H1 (cell line): ENCODE measurements around the gene MMADHC.

ENCODE experiments used
- BRCA1 ChIP-seq: IDR thresholded peaks from 2 replicates; pipeline ENCODE4 v1.6.1; 2012; ENCODE audit warnings: low read depth, low read length, improper control_type of control experiment
- EP300 ChIP-seq, 2 experiments: IDR thresholded peaks; 1 replicate in 1 of 2; 2 replicates in 1 of 2; pipeline ENCODE4 v1.6.1; 2011 to 2012; ENCODE audit warnings: low read depth in 2 of 2, low read length in 2 of 2, mild to moderate bottlenecking in 2 of 2, borderline replicate concordance in 1 of 2, inconsistent platforms in 1 of 2, moderate library complexity in 1 of 2

DNA sequence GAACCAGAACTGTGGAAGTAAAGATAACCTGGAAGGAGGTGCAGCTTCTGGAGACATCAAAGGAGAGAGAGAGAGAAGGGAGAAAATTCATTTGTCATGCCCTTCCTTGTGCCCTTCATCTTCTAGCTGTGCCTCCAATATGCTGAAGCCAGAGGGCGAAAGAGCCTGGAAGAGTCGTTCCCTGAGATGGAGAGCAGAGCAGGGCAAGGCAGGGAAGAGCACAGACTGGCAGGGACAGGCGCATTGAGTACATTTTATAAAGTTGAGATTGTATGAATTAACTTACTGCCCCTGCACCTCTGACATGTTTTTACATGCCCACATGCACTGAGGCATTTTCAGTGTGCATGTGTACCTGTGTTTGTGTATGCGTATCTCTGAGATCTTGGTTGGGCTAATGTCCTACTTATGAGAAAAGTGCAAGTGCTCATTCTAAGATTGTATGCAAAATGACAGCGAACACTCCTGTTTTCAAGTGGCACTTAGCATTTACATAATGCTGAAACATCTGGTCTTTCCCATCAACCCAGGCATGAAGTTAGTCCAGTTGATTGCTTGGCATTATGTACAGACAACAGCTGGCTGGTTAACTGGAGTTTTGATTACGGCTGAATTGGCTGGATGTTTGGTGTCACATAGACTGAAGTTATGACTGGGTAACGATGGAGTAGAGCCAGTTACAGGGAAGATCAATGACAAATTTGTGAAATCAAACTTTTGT, 23.7 kb upstream of the MMADHC start:
- TF ChIP-seq EP300 (IDR thresholded peaks at IDR 0.05; ENCODE audit: borderline replicate concordance in 1 of 2, low read depth in 2 of 2, low read length in 2 of 2): no peak
- TF ChIP-seq BRCA1: no peak
